ENCODE data around the gene COMP. TPM values are rescaled to one million over a fixed set of nuclear protein-coding genes. Genes with fewer than 3 reads are reported as not detected.
A peak's percentile ranks its signal among the peaks of the same experiment; 100 is the strongest.

The COMP gene
- total RNA-seq, 3 donors from 2014 or later (not counting 1 experiment from before 2014, with no cell fraction given): not detected

- H3K9me3 Mint-ChIP-seq: no peaks in the 10 kb centered on the region
- ATAC-seq (no peak), DNase-seq (no peak)
- H3K27ac Mint-ChIP-seq: no peak overlapping the region
- Histone ChIP-seq H3K27me3 (ENCODE audit: control insufficient read depth, insufficient read depth, low read length) (peaks cover 38% of the 10 kb centered on the region), H3K36me3 (ENCODE audit: control insufficient read depth, insufficient read depth, low read length) (no peaks in the 10 kb centered on the region), H3K4me3 (ENCODE audit: low read length) (no peak overlapping the region), H3K4me1 (ENCODE audit: control insufficient read depth, insufficient read depth, low read length) (peaks cover 32% of the 10 kb centered on the region), H3K27ac (ENCODE audit: low read length) (no peak overlapping the region), H3K9me3 (ENCODE audit: control insufficient read depth, insufficient read depth, low read length) (no peaks in the 10 kb centered on the region)
- no peaks in the 10 kb centered on the region for H3K36me3 Mint-ChIP-seq
- intact Hi-C loops (cut with micrococcal nuclease): no loop called here
- H3K4me3 Mint-ChIP-seq: no peak overlapping the region
- TF ChIP-seq, protein P1, sequence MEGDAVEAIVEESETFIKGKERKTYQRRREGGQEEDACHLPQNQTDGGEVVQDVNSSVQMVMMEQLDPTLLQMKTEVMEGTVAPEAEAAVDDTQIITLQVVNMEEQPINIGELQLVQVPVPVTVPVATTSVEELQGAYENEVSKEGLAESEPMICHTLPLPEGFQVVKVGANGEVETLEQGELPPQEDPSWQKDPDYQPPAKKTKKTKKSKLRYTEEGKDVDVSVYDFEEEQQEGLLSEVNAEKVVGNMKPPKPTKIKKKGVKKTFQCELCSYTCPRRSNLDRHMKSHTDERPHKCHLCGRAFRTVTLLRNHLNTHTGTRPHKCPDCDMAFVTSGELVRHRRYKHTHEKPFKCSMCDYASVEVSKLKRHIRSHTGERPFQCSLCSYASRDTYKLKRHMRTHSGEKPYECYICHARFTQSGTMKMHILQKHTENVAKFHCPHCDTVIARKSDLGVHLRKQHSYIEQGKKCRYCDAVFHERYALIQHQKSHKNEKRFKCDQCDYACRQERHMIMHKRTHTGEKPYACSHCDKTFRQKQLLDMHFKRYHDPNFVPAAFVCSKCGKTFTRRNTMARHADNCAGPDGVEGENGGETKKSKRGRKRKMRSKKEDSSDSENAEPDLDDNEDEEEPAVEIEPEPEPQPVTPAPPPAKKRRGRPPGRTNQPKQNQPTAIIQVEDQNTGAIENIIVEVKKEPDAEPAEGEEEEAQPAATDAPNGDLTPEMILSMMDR (IDR thresholded peaks at IDR 0.05): no peak
- H3K4me1 Mint-ChIP-seq: peaks cover 17 to 24% of the 10 kb centered on the region in 2 donors
- 86% methylated on average over 3 of the region's 3 CpGs for WGBS (ENCODE audit: insufficient coverage)
- peaks cover 48 to 55% of the 10 kb centered on the region in 2 donors for H3K27me3 Mint-ChIP-seq (ENCODE audit: low read depth in 2 of 2)
Measured at GRCh38 chr19:18792661-18793060, 1.6 kb upstream of the COMP start.

GRCh38 chr19:18791315-18791678 lies 192 bp upstream of the COMP start:
- intact Hi-C loops (cut with micrococcal nuclease): no loop called here
- Mint-ChIP-seq H3K36me3 (no peaks in the 10 kb centered on the region), H3K4me3 (no peak overlapping the region), H3K9me3 (no peaks in the 10 kb centered on the region), H3K4me1 (peaks cover 21 to 25% of the 10 kb centered on the region in 2 donors), H3K27ac (no peak overlapping the region), H3K27me3 (ENCODE audit: low read depth in 2 of 2) (peaks cover 44 to 57% of the 10 kb centered on the region in 2 donors)
- H3K9me3 ChIP-seq (ENCODE audit: control insufficient read depth, insufficient read depth, low read length): no peaks in the 10 kb centered on the region
- H3K27ac ChIP-seq (ENCODE audit: low read length): no peak overlapping the region
- H3K36me3 ChIP-seq (ENCODE audit: control insufficient read depth, insufficient read depth, low read length): no peaks in the 10 kb centered on the region
- H3K4me3 ChIP-seq (ENCODE audit: low read length): no peak overlapping the region
- no peak for DNase-seq
- TF ChIP-seq, protein P1 (IDR thresholded peaks at IDR 0.05): no peak
- peaks cover 50% of the 10 kb centered on the region for H3K27me3 ChIP-seq (ENCODE audit: control insufficient read depth, insufficient read depth, low read length)
- 22% methylated on average over 18 of the region's 21 CpGs for WGBS (ENCODE audit: insufficient coverage)
- no peak for ATAC-seq
- peaks cover 38% of the 10 kb centered on the region for H3K4me1 ChIP-seq (ENCODE audit: control insufficient read depth, insufficient read depth, low read length)

- WGBS (ENCODE audit: insufficient coverage): 3% methylated on average over 62 of the region's 65 CpGs
- TF ChIP-seq, protein P1 (IDR thresholded peaks at IDR 0.05): no peak
- ATAC-seq (peak in 1 of 3 donors; percentile 22), DNase-seq (peak in 1 of 2 donors; percentile 50)
- Mint-ChIP-seq H3K4me3 (peak overlapping the region; percentile 78), H3K36me3 (no peaks in the 10 kb centered on the region), H3K9me3 (no peaks in the 10 kb centered on the region), H3K27me3 (ENCODE audit: low read depth in 2 of 2) (peaks cover 44 to 65% of the 10 kb centered on the region in 2 donors), H3K4me1 (peaks cover 21 to 37% of the 10 kb centered on the region in 2 donors), H3K27ac (peak overlapping the region in 1 of 2 donors; percentile 47)
- no peak overlapping the region for H3K4me3 ChIP-seq (ENCODE audit: low read length)
- H3K4me1 ChIP-seq (ENCODE audit: control insufficient read depth, insufficient read depth, low read length): peaks cover 45% of the 10 kb centered on the region
- intact Hi-C loops (cut with micrococcal nuclease): no loop called here
- H3K27me3 ChIP-seq (ENCODE audit: control insufficient read depth, insufficient read depth, low read length): peaks cover 48% of the 10 kb centered on the region
- no peaks in the 10 kb centered on the region for H3K36me3 ChIP-seq (ENCODE audit: control insufficient read depth, insufficient read depth, low read length)
- H3K27ac ChIP-seq (ENCODE audit: low read length): no peak overlapping the region
- no peaks in the 10 kb centered on the region for H3K9me3 ChIP-seq (ENCODE audit: control insufficient read depth, insufficient read depth, low read length)
Measured at GRCh38 chr19:18789883-18790565, 1.1 kb downstream of the COMP start.

Data from natural killer cell (primary cell).